GM23338 (cell line): ENCODE results near the gene MPC2. TPM values are rescaled to one million over a fixed set of nuclear protein-coding genes. Genes with fewer than 3 reads are reported as not detected.
"Not testable (repeated sequence)": the region's sequence is repeated elsewhere in the genome, so short reads cannot be mapped to it uniquely, and the experiment has no call there.

Experiments used
- ATAC-seq: fragments of 200-7000 bp; cut with Tn5 transposase; 3 replicates; pipeline ENCODE4 v1.9.1; 2020
- DNase-seq: peaks from one replicate; pipeline ENCODE4 v3.0.0-alpha.2; 2015; ENCODE audit warnings: low spot score
- H2AFZ ChIP-seq: fragments of 200-600 bp; sonication (generic); 2 replicates; pipeline ENCODE4 v1.8.0; 2016; ENCODE audit warnings: antibody characterized with exemption, mild to moderate bottlenecking, moderate library complexity
- H3F3A ChIP-seq: fragments of 200-600 bp; sonication (generic); replicated peaks from 2 replicates; pipeline ENCODE4 v1.8.0; 2017; ENCODE audit warnings: antibody characterized with exemption, mixed run types, low read depth
- H3K27ac ChIP-seq: fragments of 200-600 bp; sonication (generic); 2 replicates; pipeline ENCODE4 v1.6.1; 2016; ENCODE audit warnings: low read depth
- H3K27me3 ChIP-seq: fragments of 200-600 bp; sonication (generic); 2 replicates; pipeline ENCODE4 v1.8.0; 2016; ENCODE audit warnings: mild to moderate bottlenecking, mixed run types, moderate library complexity; ENCODE audit not compliant: insufficient read depth
- H3K36me3 ChIP-seq: fragments of 200-600 bp; sonication (generic); 2 replicates; pipeline ENCODE4 v1.8.0; 2016; ENCODE audit warnings: mild to moderate bottlenecking; ENCODE audit not compliant: insufficient read depth
- H3K4me1 ChIP-seq: fragments of 200-600 bp; sonication (generic); 2 replicates; pipeline ENCODE4 v1.8.0; 2016; ENCODE audit warnings: mild to moderate bottlenecking, moderate library complexity; ENCODE audit not compliant: insufficient read depth
- H3K4me2 ChIP-seq: fragments of 200-600 bp; sonication (generic); 2 replicates; pipeline ENCODE4 v1.7.1; 2017; ENCODE audit warnings: mixed run types
- H3K4me3 ChIP-seq: fragments of 200-600 bp; sonication (generic); 2 replicates; pipeline ENCODE4 v1.6.1; 2016; ENCODE audit warnings: mixed run types
- H3K79me2 ChIP-seq: fragments of 200-600 bp; sonication (generic); replicated peaks from 2 replicates; pipeline ENCODE4 v1.8.0; 2017; ENCODE audit warnings: mild to moderate bottlenecking; ENCODE audit not compliant: insufficient read depth
- H3K9me2 ChIP-seq: fragments of 200-600 bp; sonication (generic); 2 replicates; pipeline ENCODE4 v1.8.0; 2017; ENCODE audit not compliant: insufficient read depth
- H4K20me1 ChIP-seq: fragments of 200-600 bp; sonication (generic); replicated peaks from 2 replicates; pipeline ENCODE4 v1.8.0; 2017; ENCODE audit warnings: mild to moderate bottlenecking; ENCODE audit not compliant: insufficient read depth
- H3K27ac Mint-ChIP-seq: 2 replicates; pipeline ENCODE4 v1.8.0; 2020; ENCODE audit warnings: inconsistent platforms, mild to moderate bottlenecking, moderate library complexity, mixed read lengths
- H3K27me3 Mint-ChIP-seq: 3 replicates; pipeline ENCODE4 v1.8.0; 2022; ENCODE audit warnings: low read depth, mild to moderate bottlenecking, moderate library complexity, mixed read lengths, inconsistent platforms; ENCODE audit not compliant: insufficient read depth, poor library complexity
- H3K36me3 Mint-ChIP-seq: 3 replicates; pipeline ENCODE4 v1.8.0; 2021; ENCODE audit warnings: low read depth, mild to moderate bottlenecking, inconsistent platforms, moderate library complexity, mixed read lengths
- H3K4me1 Mint-ChIP-seq: 3 replicates; pipeline ENCODE4 v1.8.0; 2020; ENCODE audit warnings: mild to moderate bottlenecking, inconsistent platforms, mixed read lengths
- H3K4me3 Mint-ChIP-seq: 3 replicates; pipeline ENCODE4 v1.8.0; 2021; ENCODE audit warnings: moderate library complexity, mild to moderate bottlenecking, inconsistent platforms, mixed read lengths
- H3K9me3 Mint-ChIP-seq: 3 replicates; pipeline ENCODE4 v1.8.0; 2020; ENCODE audit warnings: moderate library complexity, mild to moderate bottlenecking, inconsistent platforms, mixed read lengths
- polyA plus RNA-seq: library from polyadenylated mRNA; unstranded; fragments of >200 nt; fragmentation: Nextera tagmentation; extraction: Ambion mirVana; gene quantifications from 2 replicates; pipeline ENCODE4 v1.2.1, GENCODE V29; 2016
- total RNA-seq: library from RNA; depleted of rRNA; stranded (reverse); fragments of >200 nt; shearing (Covaris generic); gene quantifications from 2 replicates; pipeline ENCODE4 v1.2.3, GENCODE V29; 2014; rRNA removed

The MPC2 gene
- total and polyA plus RNA-seq, 2 experiments from 2014 or later, result 21.6 to 76.9 TPM

DNA sequence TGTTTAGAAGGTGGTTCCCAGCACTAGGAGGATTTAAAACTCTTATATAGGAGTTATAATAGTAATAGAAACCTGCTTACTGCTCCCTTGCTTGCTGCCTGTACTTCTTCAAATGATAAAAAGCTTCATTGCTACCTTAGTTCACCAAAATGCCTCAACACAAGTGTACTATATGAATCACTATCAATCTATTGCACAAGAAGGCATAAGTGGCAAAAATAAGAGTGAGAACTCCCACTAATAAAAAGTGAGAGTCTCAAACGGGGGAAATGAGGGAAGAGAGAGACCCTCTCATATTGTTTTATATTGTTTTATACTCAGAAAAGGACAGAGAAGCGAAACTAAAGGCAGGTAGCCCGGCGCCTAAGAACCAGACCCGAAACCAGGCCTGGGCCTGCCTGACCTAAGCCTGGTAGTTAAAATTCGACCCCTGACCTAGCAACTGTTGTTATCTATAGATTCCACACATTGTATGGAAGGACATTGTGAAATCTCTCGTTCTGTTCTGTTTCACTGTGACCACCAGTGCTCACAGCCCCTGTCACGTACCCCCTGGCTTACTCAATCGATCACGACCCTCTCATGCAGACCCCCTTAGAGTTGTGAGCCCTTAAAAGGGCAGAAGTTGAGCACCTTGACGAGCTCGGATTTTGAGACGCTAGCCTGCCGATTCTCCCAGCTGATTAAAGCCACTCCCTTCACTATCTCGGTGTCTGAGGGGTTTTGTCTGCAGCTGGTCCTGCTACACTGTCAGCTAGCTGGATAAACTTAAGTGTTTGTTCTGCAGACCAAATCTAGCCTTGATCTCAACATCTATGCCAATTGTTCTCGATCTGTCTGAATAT, 67.5 kb downstream of the MPC2 start:
- ATAC-seq, result peak; percentile 28; the same call in 1 of the 3 replicates
- peak overlapping the region; percentile 5; the same call in 1 of the 2 replicates for H2AFZ ChIP-seq
- H3K4me3 Mint-ChIP-seq, result not testable (repeated sequence)

DNA sequence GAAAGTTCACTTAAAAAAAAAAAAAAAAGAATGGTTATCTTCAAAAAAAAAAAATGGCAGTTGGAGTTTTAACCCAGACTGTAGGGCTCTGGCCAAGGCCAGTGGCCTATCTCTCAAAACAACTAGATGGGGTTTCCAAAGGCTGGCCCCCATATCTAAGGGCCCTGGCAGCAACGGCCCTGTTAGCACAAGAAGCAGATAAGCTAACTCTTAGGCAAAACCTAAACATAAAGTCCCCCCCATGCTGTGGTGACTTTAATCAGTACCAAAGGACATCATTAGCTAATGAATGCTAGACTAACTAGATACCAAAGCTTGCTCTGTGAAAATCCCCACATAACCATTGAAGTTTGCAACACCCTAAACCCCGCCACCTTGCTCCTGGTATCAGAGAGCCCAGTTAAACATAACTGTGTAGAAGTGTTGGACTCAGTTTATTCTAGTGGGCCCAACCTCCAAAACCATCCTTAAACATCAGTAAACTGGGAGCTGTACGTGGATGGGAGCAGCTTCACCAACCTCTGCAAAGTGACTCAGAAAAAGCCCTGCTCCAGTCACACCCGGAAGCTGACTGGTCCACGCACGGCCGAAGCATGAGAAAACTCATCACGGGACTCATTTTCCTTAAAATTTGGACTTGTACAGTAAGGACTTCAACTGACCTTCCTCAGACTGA, 70.0 kb downstream of the MPC2 start:
- not testable (repeated sequence) for H3F3A ChIP-seq, H3K4me3 ChIP-seq, H3K27ac ChIP-seq, H3K27me3 ChIP-seq, H3K9me2 ChIP-seq, H3K79me2 ChIP-seq, H3K27ac Mint-ChIP-seq, H3K4me2 ChIP-seq, H3K9me3 Mint-ChIP-seq, ATAC-seq, H3K36me3 ChIP-seq, H2AFZ ChIP-seq, H3K36me3 Mint-ChIP-seq, H3K4me3 Mint-ChIP-seq, DNase-seq, H4K20me1 ChIP-seq, H3K27me3 Mint-ChIP-seq
- peaks cover 31% of the 10 kb centered on the region for H3K4me1 Mint-ChIP-seq
- H3K4me1 ChIP-seq, result peaks cover 25% of the 10 kb centered on the region

More for the DNA sequence above, 67.5 kb downstream of the MPC2 start:
- not testable (repeated sequence) for H3F3A ChIP-seq, H3K27me3 Mint-ChIP-seq, H3K36me3 ChIP-seq, H3K36me3 Mint-ChIP-seq, H3K9me3 Mint-ChIP-seq, H3K9me2 ChIP-seq, H3K4me2 ChIP-seq, H4K20me1 ChIP-seq, H3K27me3 ChIP-seq, H3K79me2 ChIP-seq, DNase-seq, H3K4me3 ChIP-seq
- Histone ChIP-seq H3K4me1 (peaks cover 14% of the 10 kb centered on the region), H3K27ac (peak overlapping the region; percentile 5; the same call in 1 of the 2 replicates)
- peak overlapping the region; percentile 69 for H3K27ac Mint-ChIP-seq
- peaks cover 14% of the 10 kb centered on the region for H3K4me1 Mint-ChIP-seq

Other genes starting within 250 kb of the MPC2 start
- gene MPZL1, start 215.1 kb downstream of the MPC2 start, total RNA-seq, result 85.1 and 86.5 TPM in 2 replicates
- gene MPZL1, start 215.1 kb downstream of the MPC2 start, polyA plus RNA-seq, result 26.6 and 35.1 TPM in 2 replicates
- gene ADCY10, start 22.9 kb downstream of the MPC2 start, total RNA-seq, result not detected in 2 replicates
- gene ADCY10, start 22.9 kb downstream of the MPC2 start, polyA plus RNA-seq, result not detected in 2 replicates
- 24.6 and 27.3 TPM in 2 replicates for gene DCAF6, start 389 bp downstream of the MPC2 start, total RNA-seq
- gene DCAF6, start 389 bp downstream of the MPC2 start, polyA plus RNA-seq, result 16.7 and 18.6 TPM in 2 replicates
- 11.6 and 13.6 TPM in 2 replicates for gene GPR161, start 199.9 kb upstream of the MPC2 start, total RNA-seq
- gene GPR161, start 199.9 kb upstream of the MPC2 start, polyA plus RNA-seq, result 6.7 and 7.9 TPM in 2 replicates
- 15.9 and 17.1 TPM in 2 replicates for gene TIPRL, start 241.9 kb upstream of the MPC2 start, total RNA-seq
- 32.0 and 32.8 TPM in 2 replicates for gene TIPRL, start 241.9 kb upstream of the MPC2 start, polyA plus RNA-seq